WTC11 (cell line): Measurements from ENCODE around the gene EP300.

Experiments used
- HMGA2 ChIP-seq: fragments of 250-450 bp; sonication (Bioruptor Pico); IDR thresholded peaks from 2 replicates; pipeline ENCODE4 v1.4.0; 2021; ENCODE audit warnings: mild to moderate bottlenecking, moderate library complexity
- OVOL2 ChIP-seq: fragments of 250-450 bp; sonication (Bioruptor Pico); IDR thresholded peaks from 2 replicates; pipeline ENCODE4 v1.9.0; 2021; ENCODE audit warnings: mild to moderate bottlenecking, borderline replicate concordance
- SP1 ChIP-seq: sonication (generic); formaldehyde crosslinking; conservative IDR thresholded peaks from 2 replicates; pipeline ENCODE4 v1.8.1; 2022; ENCODE audit warnings: missing genetic modification reagents
- ZNF263 ChIP-seq: sonication (generic); formaldehyde crosslinking; IDR thresholded peaks from 2 replicates; pipeline ENCODE4 v1.8.1; 2022; ENCODE audit warnings: low read depth, mild to moderate bottlenecking, moderate library complexity, missing genetic modification reagents
- TF ChIP-seq, protein P1 (sequence below): sonication (generic); formaldehyde crosslinking; IDR thresholded peaks from 2 replicates; pipeline ENCODE4 v1.8.1; 2022; ENCODE audit warnings: mild to moderate bottlenecking, moderate library complexity, missing genetic modification reagents
- TF ChIP-seq, protein P2 (sequence below): fragments of 200-600 bp; IDR thresholded peaks from 2 replicates; pipeline ENCODE4 v1.8.0; 2022; ENCODE audit warnings: antibody characterized with exemption
- TF ChIP-seq, protein P3 (sequence below): sonication (generic); formaldehyde crosslinking; IDR thresholded peaks from 2 replicates; pipeline ENCODE4 v1.8.0; 2022; ENCODE audit warnings: missing genetic modification reagents

GRCh38 chr22:41215926-41216325 is 123.5 kb downstream of the EP300 start:
- TF ChIP-seq, protein P1, sequence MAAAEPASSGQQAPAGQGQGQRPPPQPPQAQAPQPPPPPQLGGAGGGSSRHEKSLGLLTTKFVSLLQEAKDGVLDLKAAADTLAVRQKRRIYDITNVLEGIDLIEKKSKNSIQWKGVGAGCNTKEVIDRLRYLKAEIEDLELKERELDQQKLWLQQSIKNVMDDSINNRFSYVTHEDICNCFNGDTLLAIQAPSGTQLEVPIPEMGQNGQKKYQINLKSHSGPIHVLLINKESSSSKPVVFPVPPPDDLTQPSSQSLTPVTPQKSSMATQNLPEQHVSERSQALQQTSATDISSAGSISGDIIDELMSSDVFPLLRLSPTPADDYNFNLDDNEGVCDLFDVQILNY (CRISPR knock-in tag): no peak
- TF ChIP-seq SP1 (no peak), ZNF263 (no peak), OVOL2 (CRISPR knock-in tag) (no peak), HMGA2 (CRISPR knock-in tag) (no peak)
- TF ChIP-seq, protein P2, sequence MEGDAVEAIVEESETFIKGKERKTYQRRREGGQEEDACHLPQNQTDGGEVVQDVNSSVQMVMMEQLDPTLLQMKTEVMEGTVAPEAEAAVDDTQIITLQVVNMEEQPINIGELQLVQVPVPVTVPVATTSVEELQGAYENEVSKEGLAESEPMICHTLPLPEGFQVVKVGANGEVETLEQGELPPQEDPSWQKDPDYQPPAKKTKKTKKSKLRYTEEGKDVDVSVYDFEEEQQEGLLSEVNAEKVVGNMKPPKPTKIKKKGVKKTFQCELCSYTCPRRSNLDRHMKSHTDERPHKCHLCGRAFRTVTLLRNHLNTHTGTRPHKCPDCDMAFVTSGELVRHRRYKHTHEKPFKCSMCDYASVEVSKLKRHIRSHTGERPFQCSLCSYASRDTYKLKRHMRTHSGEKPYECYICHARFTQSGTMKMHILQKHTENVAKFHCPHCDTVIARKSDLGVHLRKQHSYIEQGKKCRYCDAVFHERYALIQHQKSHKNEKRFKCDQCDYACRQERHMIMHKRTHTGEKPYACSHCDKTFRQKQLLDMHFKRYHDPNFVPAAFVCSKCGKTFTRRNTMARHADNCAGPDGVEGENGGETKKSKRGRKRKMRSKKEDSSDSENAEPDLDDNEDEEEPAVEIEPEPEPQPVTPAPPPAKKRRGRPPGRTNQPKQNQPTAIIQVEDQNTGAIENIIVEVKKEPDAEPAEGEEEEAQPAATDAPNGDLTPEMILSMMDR: no peak
- TF ChIP-seq, protein P3, sequence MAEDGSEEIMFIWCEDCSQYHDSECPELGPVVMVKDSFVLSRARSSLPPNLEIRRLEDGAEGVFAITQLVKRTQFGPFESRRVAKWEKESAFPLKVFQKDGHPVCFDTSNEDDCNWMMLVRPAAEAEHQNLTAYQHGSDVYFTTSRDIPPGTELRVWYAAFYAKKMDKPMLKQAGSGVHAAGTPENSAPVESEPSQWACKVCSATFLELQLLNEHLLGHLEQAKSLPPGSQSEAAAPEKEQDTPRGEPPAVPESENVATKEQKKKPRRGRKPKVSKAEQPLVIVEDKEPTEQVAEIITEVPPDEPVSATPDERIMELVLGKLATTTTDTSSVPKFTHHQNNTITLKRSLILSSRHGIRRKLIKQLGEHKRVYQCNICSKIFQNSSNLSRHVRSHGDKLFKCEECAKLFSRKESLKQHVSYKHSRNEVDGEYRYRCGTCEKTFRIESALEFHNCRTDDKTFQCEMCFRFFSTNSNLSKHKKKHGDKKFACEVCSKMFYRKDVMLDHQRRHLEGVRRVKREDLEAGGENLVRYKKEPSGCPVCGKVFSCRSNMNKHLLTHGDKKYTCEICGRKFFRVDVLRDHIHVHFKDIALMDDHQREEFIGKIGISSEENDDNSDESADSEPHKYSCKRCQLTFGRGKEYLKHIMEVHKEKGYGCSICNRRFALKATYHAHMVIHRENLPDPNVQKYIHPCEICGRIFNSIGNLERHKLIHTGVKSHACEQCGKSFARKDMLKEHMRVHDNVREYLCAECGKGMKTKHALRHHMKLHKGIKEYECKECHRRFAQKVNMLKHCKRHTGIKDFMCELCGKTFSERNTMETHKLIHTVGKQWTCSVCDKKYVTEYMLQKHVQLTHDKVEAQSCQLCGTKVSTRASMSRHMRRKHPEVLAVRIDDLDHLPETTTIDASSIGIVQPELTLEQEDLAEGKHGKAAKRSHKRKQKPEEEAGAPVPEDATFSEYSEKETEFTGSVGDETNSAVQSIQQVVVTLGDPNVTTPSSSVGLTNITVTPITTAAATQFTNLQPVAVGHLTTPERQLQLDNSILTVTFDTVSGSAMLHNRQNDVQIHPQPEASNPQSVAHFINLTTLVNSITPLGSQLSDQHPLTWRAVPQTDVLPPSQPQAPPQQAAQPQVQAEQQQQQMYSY: no peak
